HCT116 (cell line): Measurements from ENCODE around the gene UGP2. TPM values are rescaled to one million over a fixed set of nuclear protein-coding genes. Genes with fewer than 3 reads are reported as not detected.

Source experiments
- ATAC-seq: fragments of 200-7000 bp; cut with Tn5 transposase; 2 replicates; pipeline ENCODE4 v1.9.1; 2020; ENCODE audit warnings: mild to moderate bottlenecking, moderate library complexity
- BruUV-seq: library from RNA; stranded (reverse); fragments of 400-500 nt; replicated peaks from 2 replicates; lab custom pipeline; 2021; lab: Mats Ljungman, UMichigan
- CTCF ChIA-PET: fragments of 300-600 bp; sonication (Branson Sonifier 250); formaldehyde crosslinking; loops from one replicate; lab custom pipeline; 2021; ENCODE audit warnings: antibody characterized with exemption; lab: Charles Lee
- POLR2A ChIA-PET: fragments of 300-600, 350-600 bp; sonication (Branson Sonifier 250); formaldehyde crosslinking; loops from one replicate; lab custom pipeline; 2021; ENCODE audit warnings: antibody characterized with exemption; lab: Charles Lee
- RAD21 ChIA-PET, 2 experiments: fragments of 300-600 bp; sonication (Branson Sonifier 250); formaldehyde crosslinking; loops; one replicate each; lab custom pipeline; 2023; ENCODE audit warnings: low total read pairs in 2 of 2; ENCODE audit not compliant: uncharacterized antibody in 2 of 2, unreplicated experiment in 2 of 2, low non-redundant PET in 1 of 2; lab: Charles Lee
- DNase-seq: peaks from one replicate; pipeline ENCODE4 v3.0.0-alpha.2; 2010; ENCODE audit warnings: low read depth, low spot score
- H2AFZ ChIP-seq: fragments of 200-600 bp; shearing (Covaris generic), sonication (generic); 2 replicates; pipeline ENCODE4 v1.6.1; 2017; ENCODE audit warnings: low read depth, mixed run types, mixed read lengths, antibody characterized with exemption, low read length; ENCODE audit not compliant: poor library complexity, severe bottlenecking
- H3K27ac ChIP-seq: 2 replicates; pipeline ENCODE4 v1.5.1; 2012; ENCODE audit warnings: low read depth, low read length
- H3K27me3 ChIP-seq: fragments of 200-600 bp; sonication (generic); 2 replicates; pipeline ENCODE4 v1.6.1; 2016; ENCODE audit warnings: mixed run types, low read length, mixed read lengths; ENCODE audit not compliant: insufficient read depth
- H3K36me3 ChIP-seq, 2 experiments: fragments of 200-500 bp in 1 of 2; fragments of 200-600 bp in 1 of 2; sonication (Bioruptor generic) in 1 of 2; sonication (generic) in 1 of 2; 2 replicates each; pipeline versions ENCODE4 v1.5.1 to v1.6.1; 2014 to 2016; ENCODE audit warnings: low read length in 2 of 2, inconsistent platforms in 1 of 2, mixed read lengths in 1 of 2, mixed run types in 1 of 2; ENCODE audit not compliant: insufficient read depth in 2 of 2, control insufficient read depth in 1 of 2
- H3K4me1 ChIP-seq, 2 experiments: fragments of 200-600 bp in 1 of 2; sonication (generic) in 1 of 2; 2 replicates each; pipeline versions ENCODE4 v1.5.1 to v1.6.1; 2012 to 2017; ENCODE audit warnings: low read length in 2 of 2, inconsistent platforms in 1 of 2, mild to moderate bottlenecking in 1 of 2, mixed read lengths in 1 of 2, mixed run types in 1 of 2, moderate library complexity in 1 of 2; ENCODE audit not compliant: insufficient read depth in 2 of 2, control insufficient read depth in 1 of 2
- H3K4me2 ChIP-seq: fragments of 200-600 bp; sonication (generic); 2 replicates; pipeline ENCODE4 v1.6.1; 2017; ENCODE audit warnings: mixed run types, low read length, mixed read lengths
- H3K4me3 ChIP-seq, 2 experiments: fragments of 200-600 bp in 1 of 2; sonication (generic) in 1 of 2; replicated peaks in 1 of 2; 2 replicates each; pipeline ENCODE4 v1.5.1; 2011 to 2016; ENCODE audit warnings: low read length in 2 of 2, control low read depth in 1 of 2, low read depth in 1 of 2, mild to moderate bottlenecking in 1 of 2, mixed read lengths in 1 of 2, mixed run types in 1 of 2
- H3K79me2 ChIP-seq: fragments of 200-600 bp; sonication (generic); 2 replicates; pipeline ENCODE4 v1.6.1; 2017; ENCODE audit warnings: mild to moderate bottlenecking, mixed run types, low read length, moderate library complexity, mixed read lengths; ENCODE audit not compliant: insufficient read depth
- H3K9ac ChIP-seq: fragments of 200-600 bp; sonication (generic); 2 replicates; pipeline ENCODE4 v1.6.1; 2016; ENCODE audit warnings: low read length, mixed read lengths
- H3K9me2 ChIP-seq: fragments of 200-600 bp; sonication (generic), shearing (Covaris generic); 2 replicates; pipeline ENCODE4 v1.6.1; 2017; ENCODE audit warnings: mixed run types, mild to moderate bottlenecking, moderate library complexity; ENCODE audit not compliant: insufficient read depth
- H3K9me3 ChIP-seq, 2 experiments: fragments of 200-500 bp in 1 of 2; fragments of 200-600 bp in 1 of 2; sonication (Bioruptor generic) in 1 of 2; sonication (generic) in 1 of 2; 2 replicates each; pipeline ENCODE4 v1.6.1; 2014 to 2017; ENCODE audit warnings: low read length in 2 of 2, mixed read lengths in 2 of 2, inconsistent platforms in 1 of 2, low read depth in 1 of 2, mild to moderate bottlenecking in 1 of 2, mixed run types in 1 of 2, moderate library complexity in 1 of 2; ENCODE audit not compliant: control insufficient read depth in 1 of 2, insufficient read depth in 1 of 2
- H4K20me1 ChIP-seq: fragments of 200-600 bp; sonication (generic), shearing (Covaris generic); 2 replicates; pipeline ENCODE4 v1.6.1; 2017; ENCODE audit warnings: mixed run types, mild to moderate bottlenecking, moderate library complexity; ENCODE audit not compliant: insufficient read depth
- EZH2phosphoT487 ChIP-seq: fragments of 200-600 bp; IDR thresholded peaks from 2 replicates; pipeline ENCODE4 v1.6.1; 2018; ENCODE audit warnings: antibody characterized with exemption, borderline replicate concordance
- REST ChIP-seq: IDR thresholded peaks from 2 replicates; pipeline ENCODE4 v1.6.1; 2012; ENCODE audit warnings: low read depth
- SIN3A ChIP-seq: IDR thresholded peaks from 2 replicates; pipeline ENCODE4 v1.6.1; 2012; ENCODE audit warnings: low read depth
- TCF7L2 ChIP-seq: IDR thresholded peaks from 2 replicates; pipeline ENCODE4 v1.7.0; 2011; ENCODE audit warnings: borderline replicate concordance, inconsistent platforms; ENCODE audit not compliant: insufficient read depth, insufficient read length; ENCODE audit errors: extremely low read depth
- YY1 ChIP-seq: IDR thresholded peaks from 2 replicates; pipeline ENCODE4 v1.6.1; 2011; ENCODE audit warnings: low read length, low read depth, moderate library complexity, mild to moderate bottlenecking; ENCODE audit not compliant: insufficient replicate concordance; ENCODE audit errors: extremely low read depth
- intact Hi-C: fragments of 100-400 bp; cut with micrococcal nuclease; formaldehyde crosslinking; loops from 2 replicates; pipeline ENCODE4 v1.10.0; 2022
- total RNA-seq: library from RNA; stranded (reverse); gene quantifications from one replicate; pipeline ENCODE4 v1.2.1, GENCODE V29; 2021; ENCODE audit not compliant: unreplicated experiment

Gene UGP2
- total RNA-seq, 1 experiment from 2014 or later = 57.1 TPM

GRCh38 chr2:63843791-63844190 lies 2.1 kb downstream of the UGP2 start:
- no TSS peak for BruUV-seq
- intact Hi-C loops = loop anchor here (5.0 kb wide), 1 partner anchor 146 kb away; no protein-coding TSS in a partner anchor
- ChIA-PET POLR2A (interaction anchor here (1.2 kb wide), 1 partner anchor 255 kb away, joined by 4 read pairs; the partner anchor contains the start of genes MDH1 and WDPCP), CTCF (interaction anchor here (4.8 kb wide), 1 partner anchor 18 kb away, joined by 16 read pairs; no protein-coding TSS in a partner anchor), RAD21 (no interaction called here)
- Histone ChIP-seq H3K9ac (no peak overlapping the region), H3K4me1 (peaks cover 7 to 18% of the 10 kb centered on the region in 2 experiments; a peak in 3 of 4 replicates), H3K36me3 (no peaks in the 10 kb centered on the region), H3K27me3 (no peaks in the 10 kb centered on the region), H3K79me2 (peaks cover 69% of the 10 kb centered on the region), H2AFZ (no peak overlapping the region), H3K27ac (no peak overlapping the region), H3K9me3 (no peaks in the 10 kb centered on the region), H3K4me2 (no peak overlapping the region), H3K4me3 (no peak overlapping the region), H4K20me1 (no peaks in the 10 kb centered on the region), H3K9me2 (no peaks in the 10 kb centered on the region)
- no peak for TF ChIP-seq YY1
- TF ChIP-seq TCF7L2 = no peak
- TF ChIP-seq REST = no peak
- TF ChIP-seq EZH2phosphoT487 = no peak
- no peak for TF ChIP-seq SIN3A
- ATAC-seq (no peak), DNase-seq (no peak)
